NCI-H1930 (cell line): ENCODE data around the gene WDR7.

Experiments used
- DNase-seq, 2 experiments: peaks; one replicate each; lab custom pipeline; 2025; lab: John Stamatoyannopoulos, UW

Gene WDR7

GRCh38 chr18:56722518-56722917 is 71.4 kb downstream of the WDR7 start:
- DNase-seq = no peak

GRCh38 chr18:56723068-56723467 is 71.9 kb downstream of the WDR7 start:
- no peak for DNase-seq

- no peak for DNase-seq
Measured at GRCh38 chr18:56723706-56724105, 72.5 kb downstream of the WDR7 start.

GRCh38 chr18:56726906-56727305 is 75.7 kb downstream of the WDR7 start:
- no peak for DNase-seq

GRCh38 chr18:56727399-56727798 is 76.2 kb downstream of the WDR7 start:
- DNase-seq = no peak

GRCh38 chr18:56728741-56729140 is 77.6 kb downstream of the WDR7 start:
- no peak for DNase-seq

- no peak for DNase-seq
Measured at GRCh38 chr18:56738184-56738583, 87.0 kb downstream of the WDR7 start.

- DNase-seq = no peak
Measured at GRCh38 chr18:56739731-56740130, 88.6 kb downstream of the WDR7 start.

GRCh38 chr18:56740645-56741044 is 89.5 kb downstream of the WDR7 start:
- DNase-seq = no peak

GRCh38 chr18:56741685-56742084 is 90.5 kb downstream of the WDR7 start:
- DNase-seq = no peak

GRCh38 chr18:56743115-56743514 is 92.0 kb downstream of the WDR7 start:
- DNase-seq = no peak

GRCh38 chr18:56747032-56747658 is 96.0 kb downstream of the WDR7 start:
- DNase-seq = no peak

GRCh38 chr18:56747857-56748256 is 96.7 kb downstream of the WDR7 start:
- no peak for DNase-seq

- peak; percentile 20 to 33 for DNase-seq
Measured at GRCh38 chr18:56748698-56749268, 97.6 kb downstream of the WDR7 start.

- DNase-seq = no peak
Measured at GRCh38 chr18:56756966-56757365, 105.8 kb downstream of the WDR7 start.

- peak; percentile 42 to 75 for DNase-seq
Measured at GRCh38 chr18:56770097-56770496, 118.9 kb downstream of the WDR7 start.

- DNase-seq = no peak
Measured at GRCh38 chr18:56770873-56771272, 119.7 kb downstream of the WDR7 start.

GRCh38 chr18:56775701-56776100 is 124.5 kb downstream of the WDR7 start:
- DNase-seq = no peak

GRCh38 chr18:56787390-56787789 is 136.2 kb downstream of the WDR7 start:
- no peak for DNase-seq

GRCh38 chr18:56789004-56789888 is 138.1 kb downstream of the WDR7 start:
- no peak for DNase-seq

- DNase-seq = no peak
Measured at GRCh38 chr18:56789889-56790180, 138.7 kb downstream of the WDR7 start.

GRCh38 chr18:56795381-56795780 is 144.2 kb downstream of the WDR7 start:
- DNase-seq = no peak

- no peak for DNase-seq
Measured at GRCh38 chr18:56799756-56800155, 148.6 kb downstream of the WDR7 start.
